HG02840 (cell line): ENCODE results near the gene PNMA3.
"Not testable (repeated sequence)": the region's sequence is repeated elsewhere in the genome, so short reads cannot be mapped to it uniquely, and the experiment has no call there.

Source experiments
- ATAC-seq: cut with Tn5 transposase; IDR thresholded peaks from one replicate; pipeline ENCODE4 v1.9.1; 2021; ENCODE audit warnings: mild to moderate bottlenecking, moderate library complexity, moderate number of reproducible peaks; ENCODE audit not compliant: unreplicated experiment, low FRiP score

The PNMA3 gene, protein sequence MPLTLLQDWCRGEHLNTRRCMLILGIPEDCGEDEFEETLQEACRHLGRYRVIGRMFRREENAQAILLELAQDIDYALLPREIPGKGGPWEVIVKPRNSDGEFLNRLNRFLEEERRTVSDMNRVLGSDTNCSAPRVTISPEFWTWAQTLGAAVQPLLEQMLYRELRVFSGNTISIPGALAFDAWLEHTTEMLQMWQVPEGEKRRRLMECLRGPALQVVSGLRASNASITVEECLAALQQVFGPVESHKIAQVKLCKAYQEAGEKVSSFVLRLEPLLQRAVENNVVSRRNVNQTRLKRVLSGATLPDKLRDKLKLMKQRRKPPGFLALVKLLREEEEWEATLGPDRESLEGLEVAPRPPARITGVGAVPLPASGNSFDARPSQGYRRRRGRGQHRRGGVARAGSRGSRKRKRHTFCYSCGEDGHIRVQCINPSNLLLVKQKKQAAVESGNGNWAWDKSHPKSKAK

GRCh38 chrX:153055871-153056749, at the start of gene PNMA3:
TSS of gene PNMA3 (plus strand) at chrX:153056470. CDS start at chrX:153057056, 586 bp downstream.
- ATAC-seq = no peak

DNA sequence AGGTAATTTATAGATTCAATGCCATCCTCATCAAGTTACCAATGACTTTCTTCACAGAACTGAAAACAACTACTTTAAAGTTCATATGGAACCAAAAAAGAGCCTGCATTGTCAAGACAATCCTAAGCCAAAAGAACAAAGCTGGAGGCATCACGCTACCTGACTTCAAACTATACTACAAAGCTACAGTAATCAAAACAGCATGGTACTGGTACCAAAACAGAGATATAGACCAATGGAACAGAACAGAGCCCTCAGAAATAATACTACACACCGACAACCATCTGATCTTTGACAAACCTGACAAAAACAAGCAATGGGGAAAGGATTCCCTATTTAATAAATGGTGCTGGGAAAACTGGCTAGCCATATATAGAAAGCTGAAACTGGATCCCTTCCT, 39.1 kb upstream of the PNMA3 start:
- not testable (repeated sequence) for ATAC-seq

- ATAC-seq = no peak
These were observed 37.1 kb upstream of the PNMA3 start for GRCh38 chrX:153019166-153019565.

- ATAC-seq = peak; percentile 75
These were observed 29.8 kb upstream of the PNMA3 start for GRCh38 chrX:153026501-153026900.

- ATAC-seq = not testable (repeated sequence)
These were observed 27.8 kb upstream of the PNMA3 start for GRCh38 chrX:153028487-153028886.

GRCh38 chrX:153029162-153029561, 27.1 kb upstream of the PNMA3 start:
- ATAC-seq = no peak

GRCh38 chrX:153029875-153030274, 26.4 kb upstream of the PNMA3 start:
- ATAC-seq = no peak

GRCh38 chrX:153030801-153031200, 25.5 kb upstream of the PNMA3 start:
- ATAC-seq = no peak

- no peak for ATAC-seq
These were observed 23.7 kb upstream of the PNMA3 start for GRCh38 chrX:153032397-153033118.

DNA sequence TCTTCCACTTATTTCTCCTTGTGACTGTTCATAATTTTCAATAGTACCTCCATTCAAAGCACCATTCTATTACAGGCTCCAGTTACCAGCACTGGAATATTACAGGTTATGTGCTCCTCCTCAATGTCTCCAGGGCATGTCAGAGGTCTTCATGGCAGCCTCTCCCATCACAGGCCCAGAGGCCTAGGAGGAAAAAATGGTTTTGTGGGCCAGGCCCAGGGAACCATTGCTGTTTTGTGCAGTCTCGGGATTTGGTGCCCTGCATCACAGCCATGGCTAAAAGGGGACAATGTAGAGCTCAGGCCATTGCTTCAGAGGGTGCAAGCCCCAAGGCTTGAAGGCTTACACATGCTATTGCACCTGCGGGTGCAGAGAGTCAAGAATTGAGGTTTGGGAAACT, 7.2 kb upstream of the PNMA3 start:
- ATAC-seq = no peak

DNA sequence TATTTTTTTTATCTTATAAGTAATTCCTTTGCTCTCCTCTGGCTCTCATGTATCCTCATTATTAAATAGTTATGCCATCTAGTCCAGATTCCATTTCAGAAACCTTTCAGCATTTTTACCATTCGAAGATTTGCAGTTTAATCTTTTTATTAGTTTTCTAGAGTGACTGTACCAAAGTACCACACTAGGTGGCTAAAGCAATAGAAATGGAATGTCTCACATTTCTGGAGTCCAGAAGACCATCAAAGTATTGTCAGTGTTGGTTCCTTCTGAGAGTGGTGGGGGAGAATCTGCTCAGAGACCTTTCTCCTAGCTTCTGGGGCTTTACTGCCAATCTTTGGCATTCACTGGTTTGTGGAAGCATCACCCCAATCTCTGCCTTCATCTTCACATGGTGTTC, 3.7 kb upstream of the PNMA3 start:
- no peak for ATAC-seq

- no peak for ATAC-seq
These were observed 1.0 kb downstream of the PNMA3 start for GRCh38 chrX:153057281-153057680.

DNA sequence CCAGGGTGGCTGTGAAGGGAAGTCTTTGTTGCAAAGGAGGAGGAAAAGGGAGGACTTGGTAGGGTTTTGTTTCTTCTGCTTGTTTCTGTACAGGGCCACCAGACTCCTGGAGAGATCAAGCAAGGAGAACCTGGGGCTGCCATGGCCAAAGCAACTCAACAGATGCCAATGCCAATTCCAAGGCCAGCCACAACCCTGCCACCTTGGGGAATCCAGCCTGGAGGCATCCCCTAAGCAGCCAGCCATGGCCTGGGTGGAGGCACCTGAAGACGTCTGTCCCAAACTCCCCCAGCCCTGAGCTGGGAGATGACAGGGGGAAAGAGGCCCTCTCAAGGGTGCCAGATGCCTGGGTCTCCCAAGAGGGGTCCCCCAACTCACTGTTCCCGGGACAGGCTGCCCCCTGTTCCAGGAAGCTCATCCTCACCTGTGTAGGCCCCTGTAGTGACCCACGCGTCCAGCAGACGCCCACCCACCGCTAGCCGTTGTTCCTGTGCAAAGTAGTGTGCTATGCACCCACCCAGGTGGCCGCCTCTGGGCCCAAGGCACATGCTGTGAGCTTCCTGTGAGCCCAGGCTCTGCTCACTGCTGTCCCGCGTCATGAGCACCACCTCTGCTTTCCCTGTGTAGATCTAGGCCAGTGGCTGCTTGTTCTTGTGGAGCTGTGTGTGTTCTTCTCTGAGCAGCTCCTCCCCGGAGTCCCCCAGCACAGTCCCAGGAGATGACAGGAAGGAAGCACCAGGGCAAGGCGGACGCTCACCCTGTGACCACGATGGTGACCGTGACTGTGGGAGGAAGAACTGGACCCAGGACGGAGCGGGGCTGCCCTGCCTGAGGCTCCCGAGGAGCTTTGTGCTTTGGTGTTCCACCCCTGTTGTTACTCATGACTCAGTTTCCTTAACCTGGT, 3.2 kb downstream of the PNMA3 start:
- no peak for ATAC-seq

- no peak for ATAC-seq
These were observed 3.8 kb downstream of the PNMA3 start for GRCh38 chrX:153060095-153060445.

DNA sequence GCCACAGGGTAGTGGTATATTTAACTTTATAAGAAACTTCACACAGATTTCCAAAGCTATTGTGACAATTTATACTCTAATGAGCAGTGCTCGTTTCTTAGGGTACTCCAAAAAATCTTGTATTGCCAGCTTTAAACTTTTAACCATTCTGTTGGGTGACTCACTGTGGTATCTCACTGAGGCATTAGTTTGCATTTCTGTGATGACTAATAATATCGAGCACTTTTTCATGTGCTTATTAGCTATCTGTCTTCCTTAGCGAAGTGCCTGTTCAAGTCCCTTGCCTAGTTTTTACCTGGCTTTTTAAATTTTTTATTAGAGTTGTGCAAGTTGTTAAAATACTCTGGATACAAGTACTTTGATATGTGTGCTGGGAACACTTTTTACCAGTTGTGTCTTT, 5.5 kb downstream of the PNMA3 start:
- no peak for ATAC-seq

GRCh38 chrX:153063315-153063714, 7.0 kb downstream of the PNMA3 start:
- ATAC-seq = no peak

GRCh38 chrX:153064061-153064460, 7.8 kb downstream of the PNMA3 start:
- ATAC-seq = no peak

GRCh38 chrX:153065389-153065788, 9.1 kb downstream of the PNMA3 start:
- ATAC-seq = no peak

- ATAC-seq = not testable (repeated sequence)
These were observed 10.1 kb downstream of the PNMA3 start for GRCh38 chrX:153066402-153066801.
